BJ (cell line): ENCODE measurements around the gene WDR31. TPM values are rescaled to one million over a fixed set of nuclear protein-coding genes. Genes with fewer than 3 reads are reported as not detected.

Experiments used
- CTCF ChIA-PET: fragments of 350-600 bp; formaldehyde crosslinking; extraction: SDS; loops from one replicate; lab custom pipeline; 2021; ENCODE audit warnings: antibody characterized with exemption, inconsistent platforms; lab: Yijun Ruan, JAX
- POLR2A ChIA-PET: fragments of 300-600 bp; sonication (Branson Sonifier 250); formaldehyde crosslinking; extraction: SDS; loops from one replicate; lab custom pipeline; 2021; ENCODE audit warnings: antibody characterized with exemption; lab: Charles Lee
- DNase-seq: peaks from one replicate; pipeline ENCODE4 v3.0.0-alpha.2; 2011; ENCODE audit warnings: low read depth
- H3K27me3 ChIP-seq: 2 replicates; pipeline ENCODE4 v1.6.0; 2011; ENCODE audit warnings: low read length; ENCODE audit not compliant: control insufficient read depth, insufficient read depth
- H3K36me3 ChIP-seq: 2 replicates; pipeline ENCODE4 v1.5.1; 2011; ENCODE audit warnings: low read length; ENCODE audit not compliant: control insufficient read depth, insufficient read depth
- H3K4me3 ChIP-seq: 2 replicates; pipeline ENCODE4 v1.5.1; 2011; ENCODE audit warnings: low read depth, mild to moderate bottlenecking, control low read depth, low read length
- CTCF ChIP-seq: IDR thresholded peaks from 2 replicates; pipeline ENCODE4 v1.5.1; 2011; ENCODE audit warnings: low read depth, mild to moderate bottlenecking, control low read depth, inconsistent platforms, low read length, moderate library complexity; ENCODE audit not compliant: insufficient read depth
- polyA plus RNA-seq: library from polyadenylated mRNA; depleted of rRNA; stranded (reverse); fragments of >200 nt; gene quantifications from 2 replicates; pipeline ENCODE4 v1.2.3, GENCODE V29; 2011

WDR31 gene
- polyA plus RNA-seq, 1 experiment, result 1.6 TPM

- no peak for DNase-seq
Measured at GRCh38 chr9:113310538-113310937, 29.5 kb downstream of the WDR31 start.

GRCh38 chr9:113309204-113309813 is 30.8 kb downstream of the WDR31 start:
- ChIA-PET POLR2A (no interaction called here), CTCF (interaction anchor here (0.7 to 7.6 kb wide), 12 partner anchors 8 to 279 kb away, joined by 3 to 74 read pairs (median 4); partner anchors contain the start of genes ALAD, C9orf43, CDC26 and POLE3)
- no peak overlapping the region for H3K4me3 ChIP-seq
- peak; percentile 74 for TF ChIP-seq CTCF
- 0 out of 2 replicates have a peak, but pooled peaks cover 1% of the 10 kb centered on the region for H3K27me3 ChIP-seq
- no peaks in the 10 kb centered on the region for H3K36me3 ChIP-seq
- DNase-seq, result no peak

More at GRCh38 chr9:113310538-113310937, 29.5 kb downstream of the WDR31 start:
- TF ChIP-seq CTCF, result no peak
- Histone ChIP-seq H3K4me3 (no peak overlapping the region), H3K36me3 (no peaks in the 10 kb centered on the region), H3K27me3 (no peaks in the 10 kb centered on the region)
- ChIA-PET POLR2A (no interaction called here), CTCF (interaction anchor here (0.5 to 7.6 kb wide), 7 partner anchors 12 to 100 kb away, joined by 3 to 74 read pairs (median 3); partner anchors contain the start of genes ALAD, C9orf43 and POLE3)

GRCh38 chr9:113307396-113307975 is 32.6 kb downstream of the WDR31 start:
- no peaks in the 10 kb centered on the region for H3K36me3 ChIP-seq
- no peak overlapping the region for H3K4me3 ChIP-seq
- POLR2A ChIA-PET, result no interaction called here
- TF ChIP-seq CTCF, result no peak
- DNase-seq, result no peak
- CTCF ChIA-PET, result interaction anchor here (1.4 to 7.6 kb wide), 4 partner anchors 11 to 275 kb away, joined by 4 to 74 read pairs (median 6); partner anchors contain the start of gene ALAD
- peaks cover 2% of the 10 kb centered on the region; the same call in 1 of the 2 replicates for H3K27me3 ChIP-seq

GRCh38 chr9:113306566-113306965 is 33.5 kb downstream of the WDR31 start:
- no peak for DNase-seq
- H3K4me3 ChIP-seq, result no peak overlapping the region
- no peak for TF ChIP-seq CTCF
- H3K27me3 ChIP-seq, result peaks cover 2% of the 10 kb centered on the region; the same call in 1 of the 2 replicates
- ChIA-PET POLR2A (no interaction called here), CTCF (no interaction called here)
- H3K36me3 ChIP-seq, result no peaks in the 10 kb centered on the region

- ChIA-PET POLR2A (no interaction called here), CTCF (interaction anchor here (0.9 kb wide), 1 partner anchor 103 kb away, joined by 3 read pairs; no protein-coding TSS in a partner anchor)
- no peaks in the 10 kb centered on the region for H3K36me3 ChIP-seq
- TF ChIP-seq CTCF, result no peak
- H3K4me3 ChIP-seq, result no peak within 1 kb of the TSS
- no peak for DNase-seq
- peaks cover 4% of the 10 kb centered on the region for H3K27me3 ChIP-seq
Measured at GRCh38 chr9:113302792-113303418, 37.2 kb downstream of the WDR31 start, which contains the start of gene RNF183. TSS of gene RNF183 (minus strand) at chr9:113303376. CDS start at chr9:113298184, 5,192 bp downstream.
